UCSD-AML1 (cell line): Measurements from ENCODE around the gene MUSTN1.
A peak's percentile ranks its signal among the peaks of the same experiment; 100 is the strongest.

ENCODE experiments used
- DNase-seq: peaks from one replicate; lab custom pipeline; 2025; ENCODE audit not compliant: unreplicated experiment; lab: John Stamatoyannopoulos, UW

Gene MUSTN1

GRCh38 chr3:52836471-52836845 lies 1.6 kb upstream of the MUSTN1 start:
- DNase-seq = no peak

- DNase-seq = no peak
Measured at GRCh38 chr3:52835766-52836470, 1.1 kb upstream of the MUSTN1 start.

- DNase-seq = no peak
Measured at GRCh38 chr3:52833202-52833601, 1.6 kb downstream of the MUSTN1 start.

- DNase-seq = peak; percentile 22
Measured at GRCh38 chr3:52831500-52832301, 3.1 kb downstream of the MUSTN1 start.

GRCh38 chr3:52830535-52831258 lies 4.1 kb downstream of the MUSTN1 start, which contains the start of gene ITIH4:
ITIH4 (minus strand) TSS chr3:52830672; CDS start chr3:52830642, 30 bp downstream.
- DNase-seq = peak; percentile 20

GRCh38 chr3:52829906-52830463 lies 4.8 kb downstream of the MUSTN1 start:
- no peak for DNase-seq

- DNase-seq = no peak
Measured at GRCh38 chr3:52829482-52829881, 5.3 kb downstream of the MUSTN1 start.

- no peak for DNase-seq
Measured at GRCh38 chr3:52827866-52828376, 6.9 kb downstream of the MUSTN1 start.

GRCh38 chr3:52827441-52827840 lies 7.4 kb downstream of the MUSTN1 start:
- DNase-seq = peak; percentile 45

- DNase-seq = no peak
Measured at GRCh38 chr3:52824037-52824436, 10.8 kb downstream of the MUSTN1 start.

- DNase-seq = no peak
Measured at GRCh38 chr3:52822363-52822762, 12.5 kb downstream of the MUSTN1 start.

- DNase-seq = peak; percentile 31
Measured at GRCh38 chr3:52820736-52821135, 14.1 kb downstream of the MUSTN1 start.

GRCh38 chr3:52819936-52820335 lies 14.9 kb downstream of the MUSTN1 start:
- no peak for DNase-seq

- no peak for DNase-seq
Measured at GRCh38 chr3:52817860-52818259, 17.0 kb downstream of the MUSTN1 start.

- no peak for DNase-seq
Measured at GRCh38 chr3:52817221-52817620, 17.6 kb downstream of the MUSTN1 start.

- DNase-seq = no peak
Measured at GRCh38 chr3:52816654-52817053, 18.2 kb downstream of the MUSTN1 start.

- DNase-seq = no peak
Measured at GRCh38 chr3:52816199-52816598, 18.6 kb downstream of the MUSTN1 start.

- no peak for DNase-seq
Measured at GRCh38 chr3:52813810-52814209, 21.0 kb downstream of the MUSTN1 start.

GRCh38 chr3:52811452-52812011 lies 23.3 kb downstream of the MUSTN1 start:
- no peak for DNase-seq

- no peak for DNase-seq
Measured at GRCh38 chr3:52810923-52811322, 23.9 kb downstream of the MUSTN1 start.
